Epithelial cell of proximal tubule (primary cell): ENCODE measurements around the gene AIG1. TPM values are rescaled to one million over a fixed set of nuclear protein-coding genes. Genes with fewer than 3 reads are reported as not detected.
"Not testable (repeated sequence)": the region's sequence is repeated elsewhere in the genome, so short reads cannot be mapped to it uniquely, and the experiment has no call there.

Experiments
- DNase-seq: peaks from one replicate; pipeline ENCODE4 v3.0.0-alpha.2; 2011; ENCODE audit warnings: low read depth
- H3K4me3 ChIP-seq: 2 replicates; pipeline ENCODE4 v1.5.1; 2011; ENCODE audit warnings: low read depth, mild to moderate bottlenecking, low read length
- total RNA-seq: library from RNA; depleted of rRNA; stranded (reverse); fragments of >200 nt; gene quantifications from 2 replicates; pipeline ENCODE4 v1.2.3, GENCODE V29; 2015
- TF ChIP-seq, protein P1 (sequence below): conservative IDR thresholded peaks from 2 replicates; pipeline ENCODE4 v1.5.1; 2012; ENCODE audit warnings: low read depth, mild to moderate bottlenecking, low read length

Gene AIG1, protein sequence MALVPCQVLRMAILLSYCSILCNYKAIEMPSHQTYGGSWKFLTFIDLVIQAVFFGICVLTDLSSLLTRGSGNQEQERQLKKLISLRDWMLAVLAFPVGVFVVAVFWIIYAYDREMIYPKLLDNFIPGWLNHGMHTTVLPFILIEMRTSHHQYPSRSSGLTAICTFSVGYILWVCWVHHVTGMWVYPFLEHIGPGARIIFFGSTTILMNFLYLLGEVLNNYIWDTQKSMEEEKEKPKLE
- 40.8 and 47.4 TPM in 2 replicates for total RNA-seq

- DNase-seq: no peak
- TF ChIP-seq, protein P1, sequence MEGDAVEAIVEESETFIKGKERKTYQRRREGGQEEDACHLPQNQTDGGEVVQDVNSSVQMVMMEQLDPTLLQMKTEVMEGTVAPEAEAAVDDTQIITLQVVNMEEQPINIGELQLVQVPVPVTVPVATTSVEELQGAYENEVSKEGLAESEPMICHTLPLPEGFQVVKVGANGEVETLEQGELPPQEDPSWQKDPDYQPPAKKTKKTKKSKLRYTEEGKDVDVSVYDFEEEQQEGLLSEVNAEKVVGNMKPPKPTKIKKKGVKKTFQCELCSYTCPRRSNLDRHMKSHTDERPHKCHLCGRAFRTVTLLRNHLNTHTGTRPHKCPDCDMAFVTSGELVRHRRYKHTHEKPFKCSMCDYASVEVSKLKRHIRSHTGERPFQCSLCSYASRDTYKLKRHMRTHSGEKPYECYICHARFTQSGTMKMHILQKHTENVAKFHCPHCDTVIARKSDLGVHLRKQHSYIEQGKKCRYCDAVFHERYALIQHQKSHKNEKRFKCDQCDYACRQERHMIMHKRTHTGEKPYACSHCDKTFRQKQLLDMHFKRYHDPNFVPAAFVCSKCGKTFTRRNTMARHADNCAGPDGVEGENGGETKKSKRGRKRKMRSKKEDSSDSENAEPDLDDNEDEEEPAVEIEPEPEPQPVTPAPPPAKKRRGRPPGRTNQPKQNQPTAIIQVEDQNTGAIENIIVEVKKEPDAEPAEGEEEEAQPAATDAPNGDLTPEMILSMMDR: no peak
- H3K4me3 ChIP-seq: peak within 1 kb of the TSS; percentile 83
Measured at GRCh38 chr6:143060806-143061596, at the start of gene AIG1. Gene AIG1, plus strand, starts transcription at chr6:143060889. Its CDS starts 37 bp downstream, at chr6:143060926.

DNA sequence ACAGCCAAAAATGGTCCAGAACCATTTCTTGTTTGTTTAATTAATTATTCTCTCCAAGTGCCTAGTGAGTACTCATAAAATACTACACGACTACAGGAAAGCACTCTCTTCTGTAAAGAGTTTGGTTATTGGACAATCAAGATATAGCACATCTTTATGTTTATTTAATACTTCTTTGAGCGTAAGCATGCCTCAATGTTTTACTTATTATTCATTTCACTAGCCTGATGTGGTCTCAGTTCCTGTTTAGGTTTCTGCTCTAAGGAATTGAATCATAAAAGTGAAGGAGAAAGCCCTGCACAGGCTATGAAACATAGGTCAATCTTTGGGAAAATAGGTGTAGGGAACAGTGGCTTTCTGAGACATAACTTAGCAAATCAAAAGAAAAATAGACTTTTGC lies 45.9 kb upstream of the AIG1 start:
- DNase-seq: no peak
- TF ChIP-seq, protein P1: no peak
- H3K4me3 ChIP-seq: no peak overlapping the region

- DNase-seq: no peak
- TF ChIP-seq, protein P1: no peak
- no peak overlapping the region for H3K4me3 ChIP-seq
Measured at GRCh38 chr6:143015300-143015706, 45.4 kb upstream of the AIG1 start.

DNA sequence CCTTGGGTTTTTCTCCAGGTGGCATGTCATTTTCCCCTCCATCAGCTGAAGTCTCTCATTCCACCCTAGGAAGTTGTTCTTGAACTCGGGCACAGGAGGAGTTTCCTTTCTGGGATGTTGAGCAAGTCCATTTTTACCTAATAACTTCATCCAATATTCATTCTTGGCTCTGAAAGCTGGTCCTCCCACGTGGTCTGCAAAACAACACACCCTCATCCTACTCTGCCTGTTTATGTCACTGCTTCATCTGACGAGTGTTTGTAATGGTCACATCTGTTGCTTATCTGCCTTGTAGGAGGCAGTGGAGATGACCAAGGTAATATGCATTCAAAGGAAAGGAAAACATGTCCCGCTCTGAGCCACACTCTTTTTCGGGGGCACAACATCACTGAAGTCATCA lies 41.7 kb upstream of the AIG1 start:
- TF ChIP-seq, protein P1: no peak
- no peak overlapping the region for H3K4me3 ChIP-seq
- no peak for DNase-seq

- not testable (repeated sequence) for H3K4me3 ChIP-seq, DNase-seq
Measured at GRCh38 chr6:143020862-143021261, 39.8 kb upstream of the AIG1 start.

- DNase-seq: no peak
- no peak overlapping the region for H3K4me3 ChIP-seq
- TF ChIP-seq, protein P1: no peak
Measured at GRCh38 chr6:143021543-143021942, 39.1 kb upstream of the AIG1 start.

DNA sequence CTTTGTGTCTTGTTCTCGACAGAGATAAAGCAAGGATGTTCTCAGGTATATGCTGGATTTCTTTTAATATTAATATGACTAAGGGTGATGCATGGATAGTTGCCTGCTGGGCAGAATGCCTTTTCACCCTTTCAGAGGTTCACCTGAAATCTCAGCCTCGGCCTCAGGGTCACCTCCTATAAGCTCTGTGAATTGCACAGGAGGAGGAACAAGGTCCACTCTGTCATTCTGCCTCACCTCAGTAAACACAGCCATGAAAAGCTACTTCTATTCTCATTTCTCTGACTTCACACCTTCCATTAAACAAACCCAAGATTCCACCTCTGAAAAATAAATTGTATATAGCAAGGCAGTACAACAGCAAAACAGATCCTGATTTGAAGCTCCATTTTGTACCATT lies 38.1 kb upstream of the AIG1 start:
- H3K4me3 ChIP-seq: no peak overlapping the region
- no peak for DNase-seq
- TF ChIP-seq, protein P1: no peak
